Effector CD4-positive, alpha-beta T cell (primary cell): ENCODE results near the gene PIEZO1.

Experiments
- DNase-seq: peaks from one replicate; pipeline ENCODE4 v3.0.0-alpha.2; 2020

PIEZO1 gene

DNA sequence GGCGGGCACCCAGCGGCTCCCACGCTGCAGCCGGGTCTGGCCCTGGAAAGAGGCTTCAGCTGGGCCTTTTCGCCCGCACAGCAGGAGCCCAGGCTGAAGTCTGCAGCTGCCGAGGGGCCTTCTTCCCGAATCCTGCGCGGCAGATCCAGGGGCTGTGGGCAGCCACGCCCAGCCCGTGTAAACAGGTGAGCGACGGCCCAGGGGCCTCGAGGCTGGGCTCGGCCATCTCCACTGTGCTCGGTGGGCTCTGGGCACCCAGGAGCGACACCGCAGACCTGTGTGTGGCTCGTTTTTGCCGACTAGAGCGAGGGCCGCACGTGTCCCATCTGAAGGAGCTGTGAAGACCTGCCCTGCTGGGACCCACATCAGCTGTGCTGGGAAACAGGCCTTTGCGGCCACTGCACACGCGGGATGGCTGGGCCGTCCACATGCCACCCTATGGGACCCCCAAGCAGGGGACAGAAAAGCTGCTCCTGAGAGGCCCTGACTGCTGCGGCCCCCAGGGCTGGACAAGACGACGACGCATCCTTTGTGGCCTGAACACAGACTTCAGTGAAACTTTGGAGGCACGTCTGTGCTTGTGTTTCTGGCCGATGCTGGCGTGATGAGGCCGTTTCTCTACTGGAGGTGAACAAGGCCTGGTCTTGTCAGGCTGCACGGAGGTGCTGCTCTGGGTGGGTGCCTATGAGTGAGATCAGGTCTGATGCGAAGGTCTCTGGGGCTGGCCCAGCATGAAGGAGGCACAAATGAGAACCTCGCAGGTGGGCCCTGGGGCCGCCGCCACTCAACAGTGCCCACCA, 31.9 kb upstream of the PIEZO1 start:
- DNase-seq, result no peak

DNA sequence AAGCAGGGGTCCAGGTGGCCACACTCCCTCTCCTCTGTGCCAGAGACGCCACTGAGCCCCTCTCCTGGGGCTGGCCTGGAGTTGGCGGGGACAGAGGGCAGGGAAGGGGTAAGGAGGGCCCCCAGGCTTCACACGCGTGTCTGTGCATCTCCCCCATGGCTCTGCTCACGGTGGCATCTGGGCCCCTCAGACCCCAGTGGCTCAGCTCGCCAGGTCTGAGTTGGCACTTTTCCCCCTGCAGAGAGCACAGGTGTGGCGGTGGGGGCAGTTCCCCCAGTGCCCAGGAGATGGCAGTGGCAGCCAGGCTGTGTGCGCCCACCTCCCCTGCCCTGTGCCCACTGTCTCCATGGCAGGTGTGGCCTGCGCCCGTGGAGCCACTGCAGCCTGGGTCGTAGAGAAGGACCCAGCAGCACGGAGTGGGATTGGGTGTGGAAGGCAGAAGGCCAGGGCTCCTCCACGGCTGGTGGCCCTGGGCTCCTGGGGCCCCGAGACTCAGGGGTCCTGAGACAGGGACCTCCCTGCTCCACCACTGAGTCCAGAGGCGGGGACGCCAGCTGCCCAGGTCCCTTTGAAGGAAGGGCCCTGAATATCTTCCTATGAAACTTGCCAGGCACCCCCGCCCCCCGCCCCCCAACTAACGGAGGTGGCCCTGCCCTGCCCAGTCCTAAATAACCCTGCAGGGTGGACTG, 31.0 kb upstream of the PIEZO1 start:
- DNase-seq, result peak; percentile 30

DNA sequence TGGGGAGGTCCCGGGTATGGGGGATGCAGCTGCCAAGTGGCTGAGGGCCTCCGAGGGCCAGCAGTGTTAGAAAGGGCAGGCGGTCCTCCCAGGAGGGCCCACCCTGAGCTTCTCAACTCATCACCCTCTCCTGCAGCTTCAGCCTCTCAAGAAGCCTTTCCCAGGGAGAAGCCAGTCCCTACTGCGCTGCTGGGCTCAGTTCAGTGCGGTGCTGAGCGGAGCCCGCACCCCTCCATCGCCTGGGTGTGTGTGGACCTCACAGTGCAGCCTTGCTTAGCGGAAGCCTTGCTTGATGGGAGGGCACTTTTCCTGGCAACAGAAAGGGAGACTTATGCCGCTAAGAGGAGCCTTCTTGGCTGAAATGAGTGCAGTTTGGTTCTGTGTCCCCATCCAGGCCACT, 30.2 kb upstream of the PIEZO1 start:
- DNase-seq, result no peak

DNA sequence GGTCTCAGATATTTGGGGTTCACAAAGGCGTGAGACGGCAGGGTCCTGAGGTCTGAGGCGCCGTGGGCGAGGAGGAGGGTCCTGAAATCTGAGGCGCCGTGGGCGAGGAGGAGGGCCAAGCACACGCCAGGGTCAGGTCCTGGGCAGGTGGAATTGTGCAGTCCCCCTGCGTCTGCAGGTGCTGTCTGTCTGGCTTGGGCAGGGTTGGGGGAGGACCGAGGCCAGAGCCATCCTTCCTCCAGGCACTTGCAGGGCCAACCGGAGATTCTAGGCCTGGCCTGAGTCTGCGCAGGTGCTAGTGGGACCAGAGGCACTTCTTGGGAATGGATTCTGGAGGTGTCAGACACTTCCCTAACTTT, 29.1 kb upstream of the PIEZO1 start:
- no peak for DNase-seq

DNA sequence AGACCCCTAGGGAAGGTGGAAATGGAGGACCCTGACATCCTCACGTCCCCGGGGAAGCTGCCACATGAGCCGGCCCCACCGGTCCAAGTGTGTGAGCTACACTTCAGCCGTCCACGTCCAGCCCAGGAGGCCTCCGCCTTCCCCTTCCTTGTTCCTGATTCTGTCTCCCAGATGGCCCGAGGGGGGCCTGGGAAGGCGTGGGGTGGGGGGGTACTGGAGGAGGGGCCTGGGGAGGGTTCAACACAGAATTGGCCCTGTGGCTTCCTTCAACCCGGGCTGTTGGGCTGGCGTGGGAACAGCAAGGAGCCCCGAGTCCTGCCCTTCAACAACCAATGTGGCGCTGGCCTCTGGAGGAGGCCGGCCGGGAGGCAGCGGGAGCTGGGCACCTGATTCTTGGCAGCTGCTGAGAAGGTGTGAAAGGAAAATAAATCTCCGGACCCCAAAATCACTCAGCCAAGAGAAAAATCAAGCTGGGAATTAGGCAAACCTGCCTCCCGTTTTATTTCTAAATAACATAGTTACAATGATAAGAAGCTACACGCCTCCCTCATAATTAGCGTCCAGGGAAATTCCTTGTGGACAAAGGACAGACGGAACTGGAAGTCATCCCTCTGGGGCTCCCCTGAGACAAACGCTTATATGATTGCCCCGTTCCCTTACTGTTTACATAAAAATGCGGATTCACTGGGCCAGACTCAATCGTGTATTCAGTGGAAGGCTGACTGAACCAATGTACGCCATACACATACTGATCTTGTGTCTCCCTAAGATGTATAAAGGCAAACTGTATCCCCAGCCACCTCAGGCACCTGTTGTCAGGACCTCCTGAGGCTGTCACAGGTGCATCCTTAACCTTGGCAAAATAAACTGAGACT, 28.5 kb upstream of the PIEZO1 start:
- DNase-seq, result no peak

DNA sequence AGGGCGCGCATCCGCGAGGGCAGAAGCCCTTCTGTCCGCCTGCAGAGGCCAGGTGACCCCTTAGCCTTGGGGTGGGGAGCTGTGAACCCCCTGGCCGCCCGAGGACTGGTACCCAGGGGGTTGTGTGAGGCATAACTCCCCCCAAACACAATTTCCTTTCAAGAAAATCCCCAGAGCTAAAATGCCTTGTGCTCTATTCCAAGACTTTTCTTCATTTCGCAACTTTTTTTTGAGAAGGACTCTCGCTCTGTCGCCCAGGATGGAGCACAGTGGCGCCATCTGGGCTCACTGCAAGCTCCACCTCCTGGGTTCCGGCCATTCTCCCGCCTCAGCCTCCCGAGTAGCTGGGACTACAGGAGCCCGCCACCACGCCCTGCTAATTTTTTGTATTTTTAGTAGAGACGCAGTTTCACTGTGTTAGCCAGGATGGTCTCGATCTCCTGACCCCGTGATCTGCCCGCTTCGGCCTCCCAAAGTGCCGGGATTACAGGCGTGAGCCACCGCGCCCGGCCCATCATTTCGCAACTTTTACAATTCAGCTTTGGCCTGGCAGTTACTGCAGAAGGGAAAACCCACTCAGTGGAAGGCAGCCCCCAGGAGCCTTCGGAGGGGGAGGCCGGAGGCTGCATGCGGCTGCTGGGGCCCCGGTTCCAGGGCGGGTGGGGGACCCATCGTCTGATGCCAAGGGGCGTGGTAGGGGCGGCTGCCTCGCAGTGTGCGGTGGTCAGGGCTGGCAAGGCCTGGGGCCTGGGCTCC, 27.7 kb upstream of the PIEZO1 start:
- no peak for DNase-seq

DNA sequence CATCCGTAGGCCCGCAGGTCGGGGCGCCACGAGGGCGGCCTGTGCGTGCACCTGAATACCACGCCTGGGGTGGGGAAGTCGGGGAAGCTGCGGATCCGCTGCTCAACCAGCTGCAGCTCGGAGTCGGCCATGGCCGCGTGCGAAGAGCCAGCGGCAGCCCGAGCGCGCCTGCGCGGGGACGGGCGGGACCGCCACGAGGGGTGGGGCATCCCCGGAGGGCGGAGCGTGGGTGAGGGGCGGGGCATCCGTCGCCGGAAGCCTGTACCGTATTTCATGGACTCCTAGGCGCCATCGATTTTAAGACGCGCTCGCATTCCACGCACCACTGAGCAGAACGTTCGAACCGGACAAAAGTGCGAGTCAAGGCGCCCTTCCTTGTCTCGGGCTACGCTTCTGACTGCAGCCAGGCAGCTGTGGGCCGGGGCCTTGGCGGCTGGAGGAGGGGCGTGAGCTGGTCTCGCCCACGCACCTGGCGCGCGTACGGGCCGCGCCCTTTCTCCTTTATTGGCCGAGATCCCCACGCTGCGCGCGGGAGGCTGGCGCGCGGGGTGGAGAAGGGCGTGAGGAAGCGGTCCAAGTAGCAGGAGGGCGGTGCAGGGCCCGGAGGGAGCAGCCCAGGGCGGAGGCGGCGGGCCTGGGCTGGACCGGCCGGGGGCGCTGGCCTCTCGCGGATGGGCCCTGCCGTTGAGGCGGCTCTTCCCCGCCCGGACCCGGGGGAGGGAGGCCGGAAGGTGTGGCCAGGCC, 26.9 kb upstream of the PIEZO1 start, which contains the start of gene APRT:
Gene APRT (minus strand): TSS at position 160 of the 744 bp plus-strand sequence. CDS start 29 bp downstream, at position 131.
- DNase-seq, result peak; percentile 94

DNA sequence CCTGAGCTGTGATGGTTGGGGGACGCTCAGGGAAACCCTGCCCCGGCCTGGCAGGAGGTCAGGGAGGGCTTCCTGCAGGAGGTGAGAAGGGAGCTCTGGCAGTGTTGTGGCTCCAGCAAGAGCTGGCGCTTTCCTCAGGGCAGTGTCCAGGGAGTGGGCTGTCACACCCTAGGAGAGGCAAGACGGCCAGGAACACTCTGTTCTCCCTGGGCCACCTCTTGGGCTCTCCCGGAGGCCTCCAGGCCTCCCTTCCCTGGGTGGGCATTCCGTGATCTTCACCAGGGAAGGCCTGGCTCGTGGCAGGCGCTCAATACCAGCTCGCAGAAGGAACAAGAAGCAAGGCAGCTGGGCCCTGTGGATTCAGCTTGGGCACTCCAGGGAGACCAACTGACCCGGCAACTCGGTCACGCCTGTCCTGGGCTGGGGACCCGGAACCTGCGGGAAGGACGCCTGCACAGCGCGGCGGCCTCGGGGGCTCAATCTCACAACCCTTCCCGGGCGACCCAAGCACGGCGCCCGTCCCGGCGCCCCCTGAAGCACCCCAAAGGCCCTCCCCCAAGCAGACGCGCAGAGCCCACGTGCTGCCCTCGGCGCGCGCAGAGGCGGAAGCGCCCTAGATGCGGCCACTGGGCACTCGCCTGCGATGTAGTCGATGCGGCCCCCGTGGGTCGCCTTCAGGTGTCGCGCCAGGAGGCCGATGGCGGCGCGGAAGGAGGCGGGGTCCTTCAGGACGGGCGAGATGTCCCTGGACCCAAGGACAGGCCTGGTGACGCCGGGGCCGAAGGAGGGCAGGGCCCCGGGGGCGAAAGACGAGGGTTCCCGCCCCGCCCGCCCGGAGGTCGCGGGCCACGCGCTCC, 26.1 kb upstream of the PIEZO1 start:
- peak; percentile 52 for DNase-seq

DNA sequence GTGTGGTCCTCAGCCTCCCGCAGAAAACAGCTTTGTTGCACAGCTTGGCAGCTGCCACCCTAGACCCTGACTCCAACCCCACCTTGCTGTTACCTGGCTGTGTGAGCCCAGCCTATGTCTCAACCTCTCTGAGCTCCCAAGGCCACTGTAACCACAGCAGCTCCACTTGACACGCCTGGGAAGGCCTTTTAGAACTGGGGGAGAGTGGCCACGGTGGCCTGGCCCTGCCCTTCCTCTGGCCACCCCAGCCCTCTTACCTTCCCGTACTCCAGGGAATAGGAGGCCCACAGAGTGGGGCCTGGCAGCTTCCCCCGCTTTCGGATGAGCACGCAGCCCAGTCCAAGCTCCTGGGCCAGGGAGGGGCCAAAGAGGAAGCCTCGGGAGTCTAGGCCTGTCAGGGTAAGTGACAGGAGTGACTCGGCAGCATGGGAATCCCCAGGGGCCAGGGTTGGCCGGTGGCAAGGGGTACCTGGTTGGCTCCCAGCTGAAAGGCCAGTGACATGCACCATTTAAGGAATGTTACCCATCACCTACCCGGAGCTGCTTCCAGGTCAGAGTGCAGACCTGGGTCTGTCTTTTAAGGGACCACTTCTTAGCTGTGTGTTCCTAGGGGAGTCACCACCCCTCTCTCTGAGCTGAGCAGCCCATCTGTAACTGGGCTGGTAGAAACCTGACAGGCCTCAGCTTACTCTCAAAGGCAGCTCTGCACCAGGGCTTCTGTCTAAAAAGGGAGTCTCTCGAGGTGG, 25.3 kb upstream of the PIEZO1 start:
- DNase-seq, result no peak

DNA sequence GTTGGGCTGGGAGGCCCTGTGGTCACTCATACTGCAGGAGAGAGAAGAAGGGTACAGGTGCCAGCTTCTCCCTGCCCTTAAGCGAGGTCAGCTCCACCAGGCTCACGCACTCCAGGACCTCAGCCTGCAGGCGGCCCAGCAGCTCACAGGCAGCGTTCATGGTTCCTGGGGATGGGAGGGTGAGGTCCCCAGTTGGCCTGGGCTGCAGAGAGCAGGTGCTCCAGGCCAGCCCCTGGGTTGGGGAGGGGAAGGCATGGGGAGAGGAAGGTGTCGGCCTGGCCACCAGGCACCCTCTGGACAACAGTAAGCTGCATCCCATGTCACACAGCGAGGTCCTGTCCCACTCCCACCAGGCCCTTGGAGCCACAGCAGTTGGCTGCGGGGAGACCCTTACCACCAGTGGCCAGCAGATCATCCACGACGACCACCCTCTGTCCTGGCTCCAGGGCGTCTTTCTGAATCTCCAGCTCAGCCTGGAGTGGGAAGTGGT, 24.7 kb upstream of the PIEZO1 start:
- DNase-seq, result no peak

DNA sequence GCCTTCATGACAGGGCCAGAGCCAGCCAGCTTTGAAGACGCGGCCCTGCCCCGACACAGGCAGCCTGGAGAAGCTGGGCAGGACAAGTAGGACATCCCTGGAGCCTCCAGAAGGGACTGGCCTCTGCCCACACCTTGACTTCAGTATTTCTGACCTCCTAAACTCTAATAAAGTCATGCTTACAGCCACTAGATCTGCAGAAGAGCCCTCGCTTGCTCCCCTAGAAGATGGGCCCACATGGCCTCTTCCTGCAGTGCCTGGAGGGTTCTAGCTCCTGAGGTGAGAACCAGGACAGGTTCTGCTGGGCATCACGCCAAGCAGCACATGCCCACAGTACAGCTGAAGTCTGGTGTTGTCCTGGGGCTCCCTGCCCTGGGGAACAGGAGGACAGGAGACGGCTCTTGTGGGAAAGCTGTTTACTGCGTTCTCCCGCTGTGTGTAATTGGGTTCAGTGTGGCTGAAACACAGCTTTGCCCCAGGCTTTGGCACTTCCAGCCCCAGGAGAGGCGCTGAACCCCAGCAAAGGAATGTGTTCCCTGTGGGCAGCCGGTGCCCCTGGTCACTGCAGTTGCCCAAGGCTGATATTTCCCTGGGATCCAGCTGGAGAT, 24.2 kb upstream of the PIEZO1 start:
- DNase-seq, result no peak

DNA sequence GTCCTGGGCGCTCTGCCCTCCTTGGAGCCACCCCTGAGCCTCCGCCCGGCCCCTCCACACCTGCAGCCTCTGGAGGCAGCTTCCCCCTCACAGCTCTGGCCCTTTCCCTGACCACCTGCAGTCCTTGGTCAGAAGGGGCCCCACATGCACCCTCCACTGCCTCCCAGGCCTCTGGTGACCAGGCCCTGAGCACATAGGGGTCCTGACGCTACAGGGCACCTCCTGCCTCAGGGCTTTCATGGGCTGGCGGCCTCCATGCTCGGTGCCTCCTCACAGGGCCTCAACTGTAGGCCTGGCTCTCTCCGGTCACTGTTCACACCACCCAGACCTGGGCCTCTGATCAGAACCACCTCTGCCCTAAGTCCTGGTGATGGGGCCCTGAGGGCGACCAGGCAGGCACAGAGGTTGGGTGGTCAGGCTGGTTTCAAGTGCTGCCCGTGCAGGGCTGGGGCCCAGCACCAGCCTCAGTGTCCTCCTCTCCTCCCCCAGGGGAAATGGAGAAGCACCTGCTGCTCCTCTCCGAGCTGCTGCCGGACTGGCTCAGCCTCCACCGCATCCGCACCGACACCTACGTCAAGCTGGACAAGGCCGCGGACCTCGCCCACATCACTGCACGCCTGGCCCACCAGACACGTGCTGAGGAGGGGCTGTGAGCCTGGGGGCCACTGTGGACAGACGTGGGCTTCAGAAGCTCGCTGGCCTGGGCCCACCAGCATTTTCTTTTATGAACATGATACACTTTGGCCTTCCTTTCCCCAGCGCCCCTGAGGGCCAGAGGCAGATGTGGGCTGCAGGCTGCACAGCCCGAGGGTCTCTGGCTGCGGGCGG, 22.8 kb upstream of the PIEZO1 start:
- no peak for DNase-seq

DNA sequence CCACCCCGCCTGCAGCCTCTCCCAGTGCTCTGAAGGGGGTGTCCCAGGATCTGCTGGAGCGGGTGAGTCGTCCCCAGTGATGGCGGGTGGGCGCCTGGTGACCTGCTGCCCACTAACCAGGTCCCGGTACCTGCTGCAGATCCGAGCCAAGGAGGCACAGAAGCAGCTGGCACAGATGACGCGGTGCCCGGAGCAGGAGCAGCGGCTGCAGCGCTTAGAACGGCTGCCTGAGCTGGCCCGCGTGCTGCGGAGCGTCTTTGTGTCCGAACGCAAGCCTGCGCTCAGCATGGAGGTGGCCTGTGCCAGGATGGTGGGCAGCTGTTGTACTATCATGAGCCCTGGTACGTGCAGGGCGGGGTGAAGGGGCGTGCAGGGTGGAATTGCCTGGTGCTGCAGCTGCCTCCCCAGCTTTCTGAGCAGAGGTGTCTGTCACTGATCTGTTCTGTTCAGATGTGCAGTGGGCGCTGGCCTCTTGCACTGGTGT, 22.2 kb upstream of the PIEZO1 start:
- DNase-seq, result no peak

DNA sequence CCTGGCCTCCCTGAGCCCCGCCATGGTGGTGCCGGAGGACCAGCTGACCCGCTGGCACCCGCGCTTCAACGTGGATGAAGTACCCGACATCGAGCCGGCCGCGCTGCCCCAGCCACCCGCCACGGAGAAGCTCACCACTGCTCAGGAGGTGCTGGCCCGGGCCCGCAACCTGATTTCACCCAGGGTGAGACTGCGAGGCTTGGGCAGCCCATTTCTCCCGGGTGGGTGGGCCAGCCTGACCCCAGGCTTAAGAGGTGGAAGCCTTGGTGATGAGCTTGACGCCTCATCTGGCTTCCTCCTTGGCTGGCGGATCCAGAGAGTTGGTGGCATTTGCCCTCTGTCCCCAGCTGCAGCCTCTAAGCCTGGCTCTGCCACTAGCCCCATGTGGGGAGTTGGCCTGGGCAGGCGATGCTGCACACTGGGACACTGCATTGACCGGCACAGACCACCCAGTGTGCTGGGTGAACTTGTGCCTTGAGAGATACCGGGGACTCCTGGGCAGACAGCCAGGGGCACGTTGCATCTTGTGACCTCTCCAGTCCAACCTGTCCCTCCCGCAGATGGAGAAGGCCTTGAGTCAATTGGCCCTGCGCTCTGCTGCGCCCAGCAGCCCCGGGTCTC, 21.6 kb upstream of the PIEZO1 start:
- DNase-seq, result no peak

DNA sequence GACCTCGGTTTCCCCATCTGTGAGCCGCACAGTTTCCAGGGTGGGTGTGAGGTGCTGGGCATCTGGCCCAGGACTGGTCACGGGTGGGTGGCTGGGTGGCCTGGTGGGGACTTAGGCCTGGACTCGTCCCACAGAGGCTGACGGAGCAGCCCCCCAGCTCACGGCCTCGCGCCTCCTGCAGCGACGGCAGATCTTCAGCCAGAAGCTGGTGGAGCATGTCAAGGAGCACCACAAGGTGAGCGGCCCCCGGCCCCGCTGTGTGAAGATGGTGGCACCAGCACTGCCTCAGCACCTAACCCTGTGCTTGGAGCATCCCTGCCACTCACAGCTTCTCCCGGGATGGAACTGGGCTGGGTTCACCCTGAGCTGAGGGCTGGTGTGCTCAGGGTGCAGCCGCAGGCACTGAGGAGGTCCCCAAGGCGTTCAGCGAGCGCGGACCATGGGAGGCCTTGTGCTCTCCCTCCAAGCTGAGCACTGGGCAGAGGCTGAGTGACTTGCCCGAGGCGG, 20.9 kb upstream of the PIEZO1 start:
- DNase-seq, result no peak

DNA sequence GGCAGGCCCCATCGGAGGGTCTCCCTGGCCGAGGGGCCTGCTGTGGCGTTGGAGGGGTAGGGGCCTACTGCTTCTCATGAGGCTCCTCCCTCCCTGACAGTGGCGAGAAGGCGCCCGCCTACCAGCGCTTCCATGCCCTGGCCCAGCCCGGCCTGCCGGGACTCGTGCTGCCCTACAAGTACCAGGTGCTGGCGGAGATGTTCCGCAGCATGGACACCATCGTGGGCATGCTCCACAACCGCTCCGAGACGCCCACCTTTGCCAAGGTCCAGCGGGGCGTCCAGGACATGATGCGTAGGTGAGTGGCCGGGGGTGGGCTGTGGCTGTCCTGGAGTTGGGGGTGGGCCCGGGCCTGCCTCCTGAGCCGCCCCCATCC, 20.3 kb upstream of the PIEZO1 start:
- no peak for DNase-seq

DNA sequence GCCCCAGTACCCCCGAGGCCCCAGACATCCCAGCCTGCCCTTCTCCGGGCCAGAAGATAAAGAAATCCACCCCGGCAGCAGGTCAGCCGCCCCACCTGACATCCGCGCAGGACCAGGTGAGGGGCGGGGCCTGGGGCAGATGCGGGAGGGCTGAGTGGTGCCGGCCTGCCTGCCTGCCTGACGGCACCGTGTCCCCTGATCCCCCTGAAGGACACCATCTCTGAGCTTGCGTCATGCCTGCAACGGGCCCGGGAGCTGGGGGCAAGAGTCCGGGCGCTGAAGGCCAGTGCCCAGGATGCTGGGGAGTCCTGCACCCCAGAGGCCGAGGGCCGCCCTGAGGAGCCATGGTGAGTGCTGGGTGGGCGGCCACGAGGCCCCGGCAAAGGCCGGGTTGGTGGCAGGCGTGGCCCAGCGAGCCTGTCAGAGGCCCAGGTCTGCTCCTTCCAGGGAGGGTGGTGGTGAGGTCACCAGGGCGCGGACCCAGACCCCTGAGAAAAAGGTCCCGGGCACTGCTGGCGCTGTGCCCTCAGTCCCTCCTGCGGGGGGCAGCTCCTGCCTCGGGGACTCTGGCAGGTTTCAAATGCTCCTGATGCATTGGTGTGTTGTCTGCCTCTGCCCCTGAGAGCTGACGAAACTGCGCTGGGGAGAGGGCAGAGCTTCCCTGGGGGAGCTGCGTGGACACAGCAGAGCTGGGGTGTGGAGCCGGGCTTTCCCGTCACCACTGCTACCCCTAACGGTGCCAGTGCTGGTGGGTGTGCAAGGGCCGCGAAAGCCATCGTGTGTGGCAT, 19.7 kb upstream of the PIEZO1 start:
- no peak for DNase-seq
